RWPE2 (cell line): Measurements from ENCODE around the gene PLCB1.

Source experiments
- ATAC-seq: fragments of 200-7000 bp; cut with Tn5 transposase; 3 replicates; pipeline ENCODE4 v1.9.1; 2021; ENCODE audit warnings: low read depth
- DNase-seq: peaks from one replicate; pipeline ENCODE4 v3.0.0-alpha.2; 2020; ENCODE audit warnings: low spot score
- H3K27ac ChIP-seq: fragments of 450-650 bp; 2 replicates; pipeline ENCODE4 v1.5.1; 2017; ENCODE audit warnings: mild to moderate bottlenecking; ENCODE audit not compliant: poor library complexity, severe bottlenecking
- H3K27me3 ChIP-seq: fragments of 250-450 bp; sonication (Bioruptor Pico); 2 replicates; pipeline ENCODE4 v1.5.1; 2021; ENCODE audit warnings: mild to moderate bottlenecking, moderate library complexity; ENCODE audit not compliant: insufficient read depth, poor library complexity, severe bottlenecking
- H3K36me3 ChIP-seq: fragments of 250-450 bp; sonication (Bioruptor Pico); 2 replicates; pipeline ENCODE4 v1.5.1; 2020; ENCODE audit warnings: low read depth, mild to moderate bottlenecking, moderate library complexity
- H3K4me1 ChIP-seq: fragments of 250-450 bp; sonication (Bioruptor Pico); 2 replicates; pipeline ENCODE4 v1.5.1; 2021; ENCODE audit warnings: mild to moderate bottlenecking, moderate library complexity; ENCODE audit not compliant: insufficient read depth, poor library complexity, severe bottlenecking
- H3K4me3 ChIP-seq: fragments of 250-450 bp; sonication (Bioruptor Pico); 2 replicates; pipeline ENCODE4 v1.5.1; 2021; ENCODE audit warnings: mild to moderate bottlenecking, moderate library complexity; ENCODE audit not compliant: severe bottlenecking
- H3K9me3 ChIP-seq: fragments of 250-450 bp; sonication (Bioruptor Pico); 2 replicates; pipeline ENCODE4 v1.5.1; 2021; ENCODE audit warnings: mild to moderate bottlenecking, moderate library complexity; ENCODE audit not compliant: severe bottlenecking
- TF ChIP-seq, protein P1 (sequence below): fragments of 450-650 bp; IDR thresholded peaks from one replicate; pipeline ENCODE4 v1.5.1; 2017; ENCODE audit warnings: mild to moderate bottlenecking, moderate library complexity; ENCODE audit not compliant: poor library complexity, severe bottlenecking

PLCB1 gene

DNA sequence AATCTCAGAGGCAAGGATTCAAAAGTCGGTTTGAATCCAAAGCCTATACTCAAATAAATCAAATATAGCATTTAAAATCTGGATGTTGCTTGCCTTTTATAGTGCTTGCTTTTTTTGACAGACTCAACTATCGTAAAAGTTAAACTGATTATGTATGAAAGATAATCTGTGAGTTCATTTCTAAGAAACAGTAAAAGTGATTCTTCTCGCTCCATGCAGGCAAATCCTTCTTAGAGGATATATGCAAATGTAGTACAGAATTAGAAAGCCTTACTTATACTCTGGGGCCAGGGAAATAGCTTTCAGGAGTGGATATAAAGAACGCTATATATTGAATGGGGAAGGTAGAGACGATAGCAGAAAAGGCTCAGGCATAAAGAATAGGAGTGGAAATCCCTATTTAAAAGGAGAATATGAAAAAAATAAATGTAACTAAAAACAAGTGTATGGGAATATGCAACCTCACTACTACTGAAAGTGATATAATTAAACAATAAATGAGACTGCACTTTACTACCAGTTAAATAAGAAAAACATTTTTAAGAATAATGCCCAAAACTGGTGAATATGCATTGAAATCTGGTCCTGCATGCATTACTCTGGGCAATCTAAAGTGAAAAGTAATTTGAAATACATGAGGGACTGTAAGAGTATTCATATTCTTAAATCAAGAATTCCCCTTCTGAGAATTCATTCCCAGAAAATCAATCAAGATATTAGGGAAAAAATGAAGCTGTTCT lies 575.1 kb downstream of the PLCB1 start:
- TF ChIP-seq, protein P1, sequence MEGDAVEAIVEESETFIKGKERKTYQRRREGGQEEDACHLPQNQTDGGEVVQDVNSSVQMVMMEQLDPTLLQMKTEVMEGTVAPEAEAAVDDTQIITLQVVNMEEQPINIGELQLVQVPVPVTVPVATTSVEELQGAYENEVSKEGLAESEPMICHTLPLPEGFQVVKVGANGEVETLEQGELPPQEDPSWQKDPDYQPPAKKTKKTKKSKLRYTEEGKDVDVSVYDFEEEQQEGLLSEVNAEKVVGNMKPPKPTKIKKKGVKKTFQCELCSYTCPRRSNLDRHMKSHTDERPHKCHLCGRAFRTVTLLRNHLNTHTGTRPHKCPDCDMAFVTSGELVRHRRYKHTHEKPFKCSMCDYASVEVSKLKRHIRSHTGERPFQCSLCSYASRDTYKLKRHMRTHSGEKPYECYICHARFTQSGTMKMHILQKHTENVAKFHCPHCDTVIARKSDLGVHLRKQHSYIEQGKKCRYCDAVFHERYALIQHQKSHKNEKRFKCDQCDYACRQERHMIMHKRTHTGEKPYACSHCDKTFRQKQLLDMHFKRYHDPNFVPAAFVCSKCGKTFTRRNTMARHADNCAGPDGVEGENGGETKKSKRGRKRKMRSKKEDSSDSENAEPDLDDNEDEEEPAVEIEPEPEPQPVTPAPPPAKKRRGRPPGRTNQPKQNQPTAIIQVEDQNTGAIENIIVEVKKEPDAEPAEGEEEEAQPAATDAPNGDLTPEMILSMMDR = no peak
- no peak for ATAC-seq

DNA sequence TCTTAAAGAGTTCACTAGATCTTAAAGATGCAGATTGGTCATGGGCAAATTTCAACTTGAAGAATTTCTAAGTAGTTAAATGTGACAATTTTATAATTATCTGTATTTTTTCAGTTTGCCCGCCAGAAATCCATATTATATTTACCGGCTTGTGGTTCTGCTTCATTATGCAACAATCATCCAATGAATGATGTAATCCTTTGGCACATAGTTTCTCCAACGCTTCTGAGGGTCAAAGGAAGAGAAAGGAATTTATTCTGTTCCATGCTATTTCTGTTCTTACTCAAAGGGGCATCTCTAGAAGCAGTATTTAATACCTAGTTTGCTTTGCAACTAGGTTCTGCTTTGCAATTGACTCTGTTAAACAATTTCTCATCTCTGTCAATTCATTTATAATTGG lies 577.6 kb downstream of the PLCB1 start:
- no peak overlapping the region for H3K4me3 ChIP-seq
- no peaks in the 10 kb centered on the region for H3K36me3 ChIP-seq
- ATAC-seq (no peak), DNase-seq (no peak)
- no peaks in the 10 kb centered on the region for H3K4me1 ChIP-seq
- TF ChIP-seq, protein P1 = no peak
- no peaks in the 10 kb centered on the region for H3K9me3 ChIP-seq
- no peak overlapping the region for H3K27ac ChIP-seq
- no peaks in the 10 kb centered on the region for H3K27me3 ChIP-seq

More for the DNA sequence above, 575.1 kb downstream of the PLCB1 start:
- Histone ChIP-seq H3K27me3 (no peaks in the 10 kb centered on the region), H3K9me3 (no peaks in the 10 kb centered on the region), H3K4me3 (no peak overlapping the region), H3K36me3 (no peaks in the 10 kb centered on the region), H3K27ac (no peak overlapping the region), H3K4me1 (no peaks in the 10 kb centered on the region)
- DNase-seq = no peak

DNA sequence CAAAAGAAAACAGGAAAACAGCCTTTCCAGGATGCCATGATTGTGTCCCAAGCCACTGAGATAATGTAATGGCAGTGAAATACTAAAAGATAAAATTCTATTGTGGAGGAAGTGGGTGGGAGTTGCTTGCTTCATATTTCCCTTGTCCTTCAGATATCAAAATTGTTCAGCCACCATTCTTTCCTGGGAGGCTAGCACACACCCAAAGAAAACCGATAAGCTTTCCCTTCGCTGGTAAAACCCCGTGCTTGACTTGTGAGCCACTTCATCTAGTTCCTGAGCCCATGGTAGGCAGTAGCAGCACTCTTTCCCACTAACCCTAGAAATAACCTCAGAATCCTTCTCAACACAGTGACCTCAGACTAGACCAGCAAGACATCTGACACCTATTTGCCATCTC lies 579.4 kb downstream of the PLCB1 start:
- ATAC-seq (no peak), DNase-seq (no peak)
- no peaks in the 10 kb centered on the region for H3K27me3 ChIP-seq
- H3K9me3 ChIP-seq = no peaks in the 10 kb centered on the region
- H3K4me3 ChIP-seq = no peak overlapping the region
- no peak overlapping the region for H3K27ac ChIP-seq
- no peaks in the 10 kb centered on the region for H3K36me3 ChIP-seq
- H3K4me1 ChIP-seq = no peaks in the 10 kb centered on the region
- TF ChIP-seq, protein P1 = no peak

DNA sequence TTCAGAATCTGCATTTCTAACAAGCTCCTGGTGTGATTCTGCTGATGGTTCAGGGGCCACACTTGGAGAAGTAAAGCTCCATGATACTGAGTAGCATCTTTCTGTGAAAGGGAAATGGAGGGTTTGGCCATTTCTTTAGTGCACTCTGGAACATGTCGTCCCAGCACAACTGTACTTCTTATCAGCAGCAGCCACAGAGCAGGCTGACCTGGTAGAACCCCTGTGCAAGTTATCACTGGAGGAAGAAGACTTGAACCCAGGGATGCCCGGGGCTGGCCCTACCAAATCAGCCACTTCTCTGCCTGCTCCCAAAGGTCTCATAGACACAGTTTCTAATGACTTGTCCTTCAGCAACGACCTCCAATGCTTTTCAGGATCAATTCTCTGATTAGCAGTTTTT lies 582.1 kb downstream of the PLCB1 start:
- Histone ChIP-seq H3K27me3 (no peaks in the 10 kb centered on the region), H3K36me3 (no peaks in the 10 kb centered on the region), H3K9me3 (no peaks in the 10 kb centered on the region), H3K27ac (no peak overlapping the region), H3K4me3 (no peak overlapping the region), H3K4me1 (no peaks in the 10 kb centered on the region)
- TF ChIP-seq, protein P1 = no peak
- ATAC-seq = no peak
- DNase-seq = no peak

DNA sequence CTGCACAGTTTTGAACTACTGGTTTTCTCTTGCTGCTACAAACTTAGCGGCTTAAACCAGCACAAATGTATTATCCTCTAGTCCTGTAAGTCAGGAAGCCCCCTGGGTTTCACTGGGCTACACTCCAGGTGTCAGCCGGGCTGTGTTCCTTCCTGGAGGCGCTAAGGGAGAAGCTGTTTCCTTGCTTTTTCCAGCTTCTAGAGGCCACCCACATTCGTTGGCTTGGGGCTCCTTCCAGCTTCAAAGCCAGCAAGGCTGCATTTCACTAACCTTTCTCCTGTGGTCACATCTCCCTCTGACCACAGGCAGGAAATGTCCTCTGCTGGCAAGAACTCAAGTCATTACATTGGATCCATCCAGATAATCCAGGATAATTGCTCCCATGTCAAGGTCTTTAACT lies 586.2 kb downstream of the PLCB1 start:
- H3K4me3 ChIP-seq = no peak overlapping the region
- H3K4me1 ChIP-seq = no peaks in the 10 kb centered on the region
- H3K27ac ChIP-seq = no peak overlapping the region
- H3K27me3 ChIP-seq = no peaks in the 10 kb centered on the region
- no peak for DNase-seq
- H3K36me3 ChIP-seq = no peaks in the 10 kb centered on the region
- no peaks in the 10 kb centered on the region for H3K9me3 ChIP-seq
- no peak for ATAC-seq
- TF ChIP-seq, protein P1 = no peak
